Measurements from ENCODE around the gene FAT1.
"Not testable (repeated sequence)": the region's sequence is repeated elsewhere in the genome, so short reads cannot be mapped to it uniquely, and the experiment has no call there.

Gene FAT1

DNA sequence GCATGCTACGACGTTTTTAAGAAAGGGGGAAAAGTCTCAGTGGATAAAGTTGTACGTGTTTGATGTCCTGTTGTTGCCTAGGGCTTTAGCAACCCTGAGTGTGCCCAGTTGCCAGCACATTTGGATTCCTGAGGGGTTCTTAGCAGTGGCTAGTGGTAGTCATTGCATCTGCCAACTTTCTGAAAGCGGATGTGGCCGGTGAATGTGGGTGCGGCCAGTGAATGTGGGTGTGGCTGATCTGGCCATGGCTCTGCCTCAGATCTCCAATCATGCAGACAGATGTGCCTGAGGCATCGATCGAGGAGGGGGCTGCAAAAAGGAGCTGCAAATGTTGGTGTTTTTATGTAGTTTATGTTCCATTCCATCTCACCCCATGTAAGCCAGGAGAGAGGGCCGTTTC is 41.5 kb upstream of the FAT1 start:
- no peak for DNase-seq (ENCODE audit: low spot score)
- TF ChIP-seq CTCF (IDR thresholded peaks at IDR 0.05; ENCODE audit: extremely low read depth, missing control alignments) = no peak

GRCh38 chr4:186764457-186764856 is 40.8 kb upstream of the FAT1 start:
- no peak for TF ChIP-seq CTCF (IDR thresholded peaks at IDR 0.05; ENCODE audit: extremely low read depth, missing control alignments)
- DNase-seq (ENCODE audit: low spot score) = no peak

DNA sequence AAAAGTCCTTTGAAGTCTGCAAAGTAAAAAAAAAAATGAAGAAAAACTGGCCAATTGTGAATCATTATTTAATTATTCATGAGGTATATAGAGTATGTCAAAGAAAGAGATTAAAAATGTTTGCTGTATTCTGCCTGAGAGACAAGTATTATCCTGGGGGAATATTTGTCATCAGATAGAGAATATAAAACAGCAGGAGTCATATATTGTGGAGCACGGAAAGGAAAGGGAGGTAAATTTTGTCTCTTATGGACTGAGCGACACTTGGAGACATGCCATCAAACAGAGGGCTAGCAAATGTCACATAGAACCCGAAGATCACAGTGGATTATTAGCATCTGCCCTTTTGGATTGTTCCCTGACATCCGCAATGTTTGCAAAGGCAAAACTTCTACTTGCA is 39.2 kb upstream of the FAT1 start:
- no peak for DNase-seq (ENCODE audit: low spot score)
- no peak for TF ChIP-seq CTCF (IDR thresholded peaks at IDR 0.05; ENCODE audit: extremely low read depth, missing control alignments)

- no peak for TF ChIP-seq CTCF (IDR thresholded peaks at IDR 0.05; ENCODE audit: extremely low read depth, missing control alignments)
- no peak for DNase-seq (ENCODE audit: low spot score)
These were observed 38.7 kb upstream of the FAT1 start for GRCh38 chr4:186762361-186762760.

GRCh38 chr4:186761956-186762355 is 38.3 kb upstream of the FAT1 start:
- not testable (repeated sequence) for DNase-seq (ENCODE audit: low spot score)

DNA sequence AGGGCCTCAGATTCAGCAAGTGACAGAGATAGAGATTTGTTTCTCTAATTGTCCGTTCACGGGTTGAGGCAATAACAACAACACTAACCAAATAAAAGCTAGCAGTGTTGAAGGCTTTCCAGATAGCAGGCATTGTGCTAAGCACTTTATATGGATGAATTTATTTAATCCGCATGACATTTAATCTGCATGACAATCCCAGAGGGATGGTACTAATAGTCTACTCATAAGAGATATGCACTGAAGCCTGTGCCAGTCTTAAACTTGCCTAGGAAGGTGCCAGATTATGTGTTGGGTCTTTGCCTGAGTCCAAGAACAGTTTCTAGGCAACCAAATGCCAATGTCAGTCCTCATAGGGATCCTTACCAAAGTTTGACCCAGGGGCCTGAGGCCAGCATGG is 37.7 kb upstream of the FAT1 start:
- TF ChIP-seq CTCF (IDR thresholded peaks at IDR 0.05; ENCODE audit: extremely low read depth, missing control alignments) = no peak
- DNase-seq (ENCODE audit: low spot score) = no peak

DNA sequence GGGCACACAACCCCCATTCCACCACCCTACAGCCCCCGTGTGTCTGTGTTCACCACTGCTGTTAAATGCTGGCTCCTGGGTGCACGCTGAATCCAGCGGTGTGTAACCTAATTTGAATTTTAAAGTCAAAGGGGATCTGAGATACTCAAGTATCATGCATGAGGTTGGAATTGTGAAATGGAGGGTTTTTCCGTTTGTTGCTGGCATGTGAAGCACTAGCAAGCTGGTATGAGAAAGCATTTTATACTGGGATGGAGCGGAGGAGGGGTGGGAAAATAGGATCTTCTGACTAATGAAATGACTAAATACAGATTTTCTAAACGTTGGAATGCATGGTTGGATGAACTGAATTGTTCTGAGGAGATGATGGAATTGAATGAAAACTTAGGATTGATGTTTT is 36.9 kb upstream of the FAT1 start:
- no peak for DNase-seq (ENCODE audit: low spot score)
- no peak for TF ChIP-seq CTCF (IDR thresholded peaks at IDR 0.05; ENCODE audit: extremely low read depth, missing control alignments)

- no peak for TF ChIP-seq CTCF (IDR thresholded peaks at IDR 0.05; ENCODE audit: extremely low read depth, missing control alignments)
- no peak for DNase-seq (ENCODE audit: low spot score)
These were observed 36.3 kb upstream of the FAT1 start for GRCh38 chr4:186759990-186760389.
